Neutrophil (primary cell): ENCODE results near the gene RBM44.

ENCODE experiments used
- H3K27ac ChIP-seq: fragments of 200-600 bp; sonication (generic); 2 replicates; pipeline ENCODE4 v1.5.1; 2016; ENCODE audit warnings: mild to moderate bottlenecking, moderate library complexity
- H3K27me3 ChIP-seq: fragments of 200-600 bp; sonication (generic); 2 replicates; pipeline ENCODE4 v1.6.0; 2016; ENCODE audit warnings: mild to moderate bottlenecking
- H3K36me3 ChIP-seq: fragments of 200-600 bp; sonication (generic); 2 replicates; pipeline ENCODE4 v1.5.1; 2017
- H3K4me1 ChIP-seq, 2 experiments: fragments of 200-600 bp in 1 of 2; sonication (generic) in 1 of 2; 1 replicate in 1 of 2; 2 replicates in 1 of 2; pipeline versions ENCODE4 v1.5.1 to v1.6.1; 2013 to 2016; ENCODE audit warnings: low read depth in 1 of 2, low read length in 1 of 2, mild to moderate bottlenecking in 1 of 2, moderate library complexity in 1 of 2; ENCODE audit not compliant: control insufficient read depth in 1 of 2, insufficient read depth in 1 of 2
- H3K4me3 ChIP-seq, 2 experiments: fragments of 200-600 bp in 1 of 2; sonication (generic) in 1 of 2; 1 replicate in 1 of 2; 2 replicates in 1 of 2; pipeline ENCODE4 v1.5.1; 2013 to 2016; ENCODE audit warnings: low read depth in 1 of 2, low read length in 1 of 2, mild to moderate bottlenecking in 1 of 2, moderate library complexity in 1 of 2
- H3K9me3 ChIP-seq: fragments of 200-600 bp; sonication (generic); 2 replicates; pipeline ENCODE4 v1.5.1; 2016
- TF ChIP-seq, protein P1 (sequence below): fragments of 200-600 bp; sonication (generic); IDR thresholded peaks from 2 replicates; pipeline ENCODE4 v1.5.1; 2016; ENCODE audit warnings: antibody characterized with exemption

Gene RBM44

DNA sequence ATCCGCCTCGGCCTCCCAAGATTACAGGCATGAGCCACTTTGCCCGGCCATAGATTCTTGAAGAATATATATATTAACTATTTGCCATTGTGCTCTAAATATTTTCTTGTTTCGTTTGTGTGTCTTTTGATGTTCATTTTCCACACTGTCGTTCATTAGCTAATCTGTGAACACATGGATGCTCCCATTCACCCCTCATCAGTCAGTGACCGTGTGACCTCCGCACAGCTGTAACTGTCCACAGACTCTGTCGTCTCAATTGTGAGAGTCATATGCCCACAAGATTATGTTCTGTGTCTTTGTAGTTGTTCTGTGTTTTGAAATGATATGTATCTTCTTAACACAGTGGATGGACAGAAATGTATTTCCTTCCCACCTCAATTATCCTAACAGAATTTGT lies 90.4 kb downstream of the RBM44 start:
- H3K27ac ChIP-seq: no peak overlapping the region
- H3K4me3 ChIP-seq: no peak overlapping the region
- H3K27me3 ChIP-seq: no peaks in the 10 kb centered on the region
- TF ChIP-seq, protein P1, sequence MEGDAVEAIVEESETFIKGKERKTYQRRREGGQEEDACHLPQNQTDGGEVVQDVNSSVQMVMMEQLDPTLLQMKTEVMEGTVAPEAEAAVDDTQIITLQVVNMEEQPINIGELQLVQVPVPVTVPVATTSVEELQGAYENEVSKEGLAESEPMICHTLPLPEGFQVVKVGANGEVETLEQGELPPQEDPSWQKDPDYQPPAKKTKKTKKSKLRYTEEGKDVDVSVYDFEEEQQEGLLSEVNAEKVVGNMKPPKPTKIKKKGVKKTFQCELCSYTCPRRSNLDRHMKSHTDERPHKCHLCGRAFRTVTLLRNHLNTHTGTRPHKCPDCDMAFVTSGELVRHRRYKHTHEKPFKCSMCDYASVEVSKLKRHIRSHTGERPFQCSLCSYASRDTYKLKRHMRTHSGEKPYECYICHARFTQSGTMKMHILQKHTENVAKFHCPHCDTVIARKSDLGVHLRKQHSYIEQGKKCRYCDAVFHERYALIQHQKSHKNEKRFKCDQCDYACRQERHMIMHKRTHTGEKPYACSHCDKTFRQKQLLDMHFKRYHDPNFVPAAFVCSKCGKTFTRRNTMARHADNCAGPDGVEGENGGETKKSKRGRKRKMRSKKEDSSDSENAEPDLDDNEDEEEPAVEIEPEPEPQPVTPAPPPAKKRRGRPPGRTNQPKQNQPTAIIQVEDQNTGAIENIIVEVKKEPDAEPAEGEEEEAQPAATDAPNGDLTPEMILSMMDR: no peak
- H3K36me3 ChIP-seq: no peaks in the 10 kb centered on the region
- H3K9me3 ChIP-seq: no peaks in the 10 kb centered on the region
- H3K4me1 ChIP-seq: no peaks in the 10 kb centered on the region

- Histone ChIP-seq H3K36me3 (no peaks in the 10 kb centered on the region), H3K4me3 (no peak overlapping the region), H3K9me3 (no peaks in the 10 kb centered on the region), H3K27ac (no peak overlapping the region), H3K4me1 (no peaks in the 10 kb centered on the region), H3K27me3 (no peaks in the 10 kb centered on the region)
- TF ChIP-seq, protein P1: no peak
These were observed 91.2 kb downstream of the RBM44 start for GRCh38 chr2:237889811-237890210.
